GM19239 (cell line): ENCODE results near the gene SNRPD2.
A peak's percentile ranks its signal among the peaks of the same experiment; 100 is the strongest.

Experiments used
- DNase-seq: peaks from one replicate; pipeline ENCODE4 v3.0.0; 2011; ENCODE audit warnings: low spot score; ENCODE audit not compliant: insufficient read length
- FAIRE-seq: peaks from 2 replicates; lab custom pipeline; 2011; peaks lifted over from hg19 to GRCh38; lab: Jason Lieb, UNC

Gene SNRPD2

DNA sequence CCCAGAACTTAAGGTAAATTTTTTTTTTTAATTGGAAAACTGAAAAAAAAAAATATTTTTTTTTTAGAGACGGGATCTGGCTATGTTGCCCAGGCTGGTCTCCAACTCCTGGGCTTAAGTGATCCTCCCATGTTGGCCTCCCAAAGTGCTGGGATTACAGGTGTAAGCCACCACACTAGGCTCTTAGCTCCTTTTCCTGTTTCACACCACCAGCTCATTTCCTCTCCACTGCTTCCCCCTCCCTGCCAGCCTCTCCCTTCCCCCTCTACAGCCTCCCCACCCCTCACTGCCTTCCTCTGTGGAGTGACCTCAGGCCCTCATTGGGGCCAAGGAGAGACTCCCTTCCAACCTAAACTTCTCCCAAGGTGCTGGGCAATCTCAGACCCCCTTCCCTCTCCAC, 28.0 kb downstream of the SNRPD2 start:
- FAIRE-seq, result no peak
- no peak for DNase-seq

DNA sequence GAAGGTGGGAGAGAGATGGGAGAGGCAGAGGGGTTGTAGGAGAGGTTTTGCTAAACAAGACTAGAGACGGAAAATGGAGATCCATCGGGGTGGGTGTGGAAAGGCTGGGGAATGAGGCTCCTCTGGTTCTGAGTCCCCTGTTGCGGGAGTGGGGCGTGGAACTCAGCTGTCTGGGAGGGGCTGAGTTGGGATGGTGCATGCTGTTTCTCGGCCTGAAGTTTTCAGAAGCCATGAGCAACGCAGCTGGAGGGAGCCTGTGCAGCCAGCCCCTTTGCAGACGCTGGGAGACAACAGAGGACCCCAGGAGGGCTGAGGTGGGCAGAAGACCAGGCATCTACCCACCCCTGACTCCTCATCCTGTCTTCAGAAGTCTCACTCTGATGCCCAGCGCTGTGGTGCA, 31.1 kb downstream of the SNRPD2 start:
- FAIRE-seq (no peak), DNase-seq (no peak)

DNA sequence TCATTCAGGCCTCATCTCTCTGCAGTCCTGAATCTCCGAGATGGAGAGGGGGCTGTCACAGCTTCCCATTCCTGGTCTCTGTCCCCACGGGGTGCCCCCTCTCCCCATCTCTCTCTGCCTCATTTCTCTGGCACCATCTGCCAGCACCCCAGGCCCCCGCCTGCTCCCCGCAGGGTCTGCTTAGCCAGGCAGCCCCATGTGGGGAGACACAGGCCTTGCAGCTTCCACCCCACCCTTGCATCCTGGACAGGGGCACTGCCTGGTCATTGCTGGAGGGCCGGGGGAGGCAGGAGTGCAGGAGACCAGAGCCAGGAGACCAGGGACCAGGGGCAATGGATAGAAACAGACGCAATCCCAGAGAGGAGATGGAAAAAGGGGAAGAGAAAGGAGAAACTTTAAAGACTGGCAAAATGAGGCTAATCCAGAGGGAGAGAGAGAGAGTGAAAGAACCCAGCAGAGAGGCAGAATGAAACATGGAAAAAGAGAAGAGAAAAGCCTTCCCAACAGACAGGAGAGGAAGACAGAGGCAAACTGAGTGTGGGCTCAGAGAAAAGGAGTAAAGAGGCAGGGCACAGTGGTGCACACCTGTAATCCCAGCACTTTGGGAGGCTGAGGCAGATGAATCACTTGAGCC, 32.5 kb downstream of the SNRPD2 start:
- FAIRE-seq (no peak), DNase-seq (no peak)

DNA sequence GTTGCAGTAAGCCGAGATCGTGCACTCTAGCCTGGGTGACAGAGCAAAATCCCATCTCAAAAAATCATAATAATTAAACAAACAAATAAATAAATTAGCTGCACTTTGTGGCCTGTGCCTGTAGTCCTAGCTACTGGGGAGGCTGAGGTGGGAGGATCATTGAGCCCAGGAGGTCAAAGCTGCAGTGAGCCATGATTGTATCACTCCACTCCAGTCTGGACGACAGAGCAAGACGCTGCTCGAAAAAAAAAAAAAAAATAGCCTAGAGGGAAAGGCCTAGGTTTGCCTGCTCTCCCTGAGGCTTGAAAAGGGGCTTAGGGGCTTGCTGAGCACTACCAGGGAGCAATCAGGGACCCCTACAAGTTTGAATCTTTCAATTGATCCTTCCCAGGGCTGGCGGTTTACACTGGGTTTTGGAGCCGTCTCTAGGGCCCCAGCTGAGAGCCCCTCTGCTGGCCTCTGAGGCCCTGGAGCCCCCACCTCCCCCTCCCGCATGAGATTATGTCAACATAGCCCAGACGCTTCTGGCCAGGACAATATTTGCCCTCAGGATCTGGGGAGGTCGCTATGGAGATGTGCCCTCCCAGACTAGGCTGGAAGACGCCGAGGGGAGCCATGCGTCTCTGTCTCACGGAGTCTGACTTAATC, 34.1 kb downstream of the SNRPD2 start:
- FAIRE-seq, result no peak
- no peak for DNase-seq

DNA sequence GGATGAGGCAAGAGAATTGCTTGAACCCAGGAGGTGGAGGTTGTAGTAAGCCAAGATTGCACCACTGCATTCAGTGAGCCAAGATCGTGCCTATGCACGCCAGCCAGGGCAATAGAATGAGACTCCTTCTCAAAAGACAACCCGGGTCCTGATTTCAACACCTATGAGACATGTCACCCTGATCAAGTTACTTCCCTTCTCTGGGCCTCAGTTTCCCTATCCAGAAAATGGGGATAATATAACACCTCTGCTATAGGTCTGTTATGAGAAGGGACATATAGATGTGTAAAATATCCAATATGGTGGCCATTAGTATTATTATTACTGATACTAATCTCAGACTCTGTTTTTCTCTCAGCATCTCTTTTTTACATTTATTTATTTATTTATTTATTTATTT, 36.7 kb downstream of the SNRPD2 start:
- FAIRE-seq (no peak), DNase-seq (no peak)

DNA sequence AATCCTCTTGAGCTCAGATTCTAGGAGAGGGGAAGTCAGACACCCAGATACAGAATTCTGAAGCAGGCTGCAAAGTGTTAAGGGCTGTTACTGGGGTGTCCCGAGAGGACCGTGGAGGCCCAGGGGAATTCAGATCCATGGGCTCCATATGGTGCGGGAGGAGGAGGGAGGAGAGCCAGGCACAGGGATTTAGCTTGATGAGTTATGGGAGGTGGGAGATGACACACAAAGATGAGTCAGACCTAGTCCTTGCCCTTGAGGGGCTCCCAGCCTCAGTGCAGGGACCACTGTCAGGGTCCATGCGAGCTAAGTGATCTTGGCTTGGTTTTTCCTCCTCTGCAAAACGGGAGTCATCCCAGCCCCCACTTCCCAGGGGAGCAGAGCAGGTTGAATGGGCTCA, 38.1 kb downstream of the SNRPD2 start:
- DNase-seq (no peak), FAIRE-seq (no peak)

DNA sequence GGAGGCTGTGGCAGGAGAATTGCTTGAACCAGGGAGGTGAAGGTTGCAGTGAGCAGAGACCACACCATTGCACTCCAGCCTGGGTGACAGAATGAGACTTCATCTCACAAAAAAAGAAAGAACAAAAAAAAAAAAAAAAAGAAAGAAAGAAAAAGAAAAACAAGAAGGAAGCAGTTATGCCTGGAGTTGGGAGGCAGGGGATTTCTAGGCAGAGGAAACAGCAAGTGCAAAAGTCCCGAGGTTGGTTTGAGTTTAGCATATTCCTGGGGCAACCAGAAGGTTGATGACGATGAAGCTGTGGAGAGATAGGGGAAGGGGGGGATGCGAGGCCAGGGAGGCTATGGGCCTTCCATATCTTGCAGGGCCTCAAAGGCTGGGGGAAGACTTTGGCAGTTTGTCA, 41.0 kb downstream of the SNRPD2 start:
- no peak for FAIRE-seq
- DNase-seq, result no peak

DNA sequence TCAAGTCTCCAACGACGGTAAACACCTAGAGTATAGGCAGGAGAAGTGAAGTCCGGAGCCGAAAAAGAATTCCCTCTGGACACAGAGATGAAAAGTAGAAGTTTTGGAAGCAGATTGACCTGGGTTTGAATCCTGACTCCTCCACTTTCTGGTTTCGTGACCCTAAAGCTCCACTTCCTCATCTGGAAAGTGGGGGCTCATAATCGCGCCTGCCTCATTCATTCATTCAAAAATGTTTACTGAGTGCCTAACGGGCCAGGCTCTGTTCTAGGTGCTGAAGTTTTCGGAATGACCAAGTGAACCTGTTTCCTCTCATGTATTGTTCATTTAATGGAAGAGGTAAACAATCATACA, 45.4 kb downstream of the SNRPD2 start:
- FAIRE-seq (no peak), DNase-seq (no peak)

DNA sequence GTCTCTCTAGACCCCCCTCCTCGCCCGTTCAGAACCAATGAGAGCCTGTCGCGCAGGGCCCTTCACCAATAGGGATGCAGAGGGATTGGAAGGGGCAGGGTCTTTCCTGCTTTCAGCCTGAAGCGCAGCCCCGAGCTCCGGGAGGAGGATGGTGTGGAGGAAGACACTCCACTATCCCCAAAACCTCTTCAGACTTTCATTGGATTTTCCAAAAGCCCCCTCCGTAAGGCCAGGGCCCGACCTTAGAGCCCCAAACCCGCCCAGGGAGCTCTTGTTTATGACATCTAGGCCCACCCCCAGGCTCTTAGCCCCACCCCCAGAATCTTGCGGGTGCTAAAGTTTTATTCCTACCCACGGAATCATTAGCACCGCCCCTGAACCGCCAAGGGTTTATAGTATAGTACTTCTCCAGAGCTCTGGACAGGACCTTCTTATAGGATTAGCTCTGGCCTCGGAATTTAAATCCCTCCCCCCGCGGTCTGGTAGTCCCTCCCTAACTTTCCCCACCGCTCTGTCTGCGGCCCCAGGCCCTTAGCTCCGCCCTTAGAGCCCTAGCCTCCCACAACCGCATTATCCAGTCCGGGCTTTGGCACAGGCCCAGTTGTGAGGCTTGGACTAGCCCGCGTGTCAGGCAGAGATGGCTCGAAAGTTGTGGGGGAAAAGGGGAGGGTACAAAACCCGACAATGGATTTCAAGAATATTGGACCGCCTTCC, 46.0 kb downstream of the SNRPD2 start:
- DNase-seq (peak; percentile 93), FAIRE-seq (peak; percentile 91)

DNA sequence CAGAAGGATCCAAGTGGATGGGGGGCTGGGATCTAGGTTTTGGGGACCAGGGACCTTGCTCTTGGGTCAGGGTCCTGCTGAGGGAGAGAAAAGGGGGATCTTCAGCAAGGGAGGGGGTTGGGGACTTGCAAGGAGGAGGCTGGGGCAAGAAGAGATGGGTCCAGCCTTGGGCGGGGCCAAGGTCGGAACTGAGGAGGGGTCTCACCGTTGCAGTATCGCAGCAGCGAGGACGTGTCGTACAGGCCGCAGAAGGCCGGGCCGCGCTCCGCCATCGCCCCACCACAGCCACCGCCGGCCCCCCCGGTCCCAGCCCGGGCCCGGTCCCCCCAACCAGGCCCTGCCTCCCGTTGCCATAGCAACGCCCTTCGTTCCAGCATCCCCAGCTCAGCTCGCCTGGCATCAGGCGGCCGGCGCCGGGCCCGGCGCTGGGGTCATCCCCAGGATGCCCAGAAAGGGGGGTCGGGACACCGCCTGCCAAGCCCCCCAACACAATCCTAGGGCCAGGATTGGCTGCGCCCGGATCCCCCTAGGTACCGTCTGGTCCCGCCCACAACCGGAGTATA, 46.6 kb downstream of the SNRPD2 start:
- DNase-seq (no peak), FAIRE-seq (no peak)

DNA sequence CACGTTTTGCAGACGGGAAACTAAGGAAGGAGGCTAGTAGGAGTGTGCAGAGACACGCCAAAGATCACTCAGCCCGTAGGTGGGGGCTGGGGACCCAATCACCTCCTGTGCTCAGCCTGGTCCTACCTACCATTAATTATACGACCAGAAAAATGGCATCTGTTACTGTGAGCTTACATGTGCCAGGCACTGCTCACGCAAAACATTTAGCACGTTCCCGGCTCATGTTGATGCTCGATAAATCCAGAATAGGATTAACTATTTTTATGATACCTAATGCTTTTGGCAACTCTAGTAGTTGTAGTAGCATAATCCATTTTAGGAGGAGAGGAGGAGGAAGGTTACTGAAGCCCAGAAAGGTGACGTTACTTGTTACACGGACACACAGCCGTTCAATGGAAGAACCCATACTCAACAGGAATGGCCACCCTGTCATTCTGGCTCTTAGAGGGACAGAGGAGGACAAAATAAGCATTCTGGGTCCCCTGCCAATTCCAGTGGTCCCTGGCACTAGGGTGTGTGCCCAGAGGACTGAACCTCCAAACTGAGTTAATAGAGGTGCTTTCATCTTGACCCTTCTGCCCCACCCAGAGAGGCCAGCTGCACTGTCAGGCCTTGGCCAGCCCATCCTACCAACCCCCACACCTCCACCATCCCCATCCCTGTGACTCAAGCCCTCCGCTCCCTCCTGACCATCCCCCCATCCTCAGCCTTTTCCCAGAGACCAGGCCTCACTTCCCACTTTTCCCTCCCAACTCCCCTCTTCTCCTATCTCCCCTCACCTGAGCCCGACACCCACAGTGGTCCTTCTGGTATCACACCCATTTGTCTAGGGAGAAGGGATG, 47.6 kb downstream of the SNRPD2 start:
- no peak for FAIRE-seq
- DNase-seq, result no peak

DNA sequence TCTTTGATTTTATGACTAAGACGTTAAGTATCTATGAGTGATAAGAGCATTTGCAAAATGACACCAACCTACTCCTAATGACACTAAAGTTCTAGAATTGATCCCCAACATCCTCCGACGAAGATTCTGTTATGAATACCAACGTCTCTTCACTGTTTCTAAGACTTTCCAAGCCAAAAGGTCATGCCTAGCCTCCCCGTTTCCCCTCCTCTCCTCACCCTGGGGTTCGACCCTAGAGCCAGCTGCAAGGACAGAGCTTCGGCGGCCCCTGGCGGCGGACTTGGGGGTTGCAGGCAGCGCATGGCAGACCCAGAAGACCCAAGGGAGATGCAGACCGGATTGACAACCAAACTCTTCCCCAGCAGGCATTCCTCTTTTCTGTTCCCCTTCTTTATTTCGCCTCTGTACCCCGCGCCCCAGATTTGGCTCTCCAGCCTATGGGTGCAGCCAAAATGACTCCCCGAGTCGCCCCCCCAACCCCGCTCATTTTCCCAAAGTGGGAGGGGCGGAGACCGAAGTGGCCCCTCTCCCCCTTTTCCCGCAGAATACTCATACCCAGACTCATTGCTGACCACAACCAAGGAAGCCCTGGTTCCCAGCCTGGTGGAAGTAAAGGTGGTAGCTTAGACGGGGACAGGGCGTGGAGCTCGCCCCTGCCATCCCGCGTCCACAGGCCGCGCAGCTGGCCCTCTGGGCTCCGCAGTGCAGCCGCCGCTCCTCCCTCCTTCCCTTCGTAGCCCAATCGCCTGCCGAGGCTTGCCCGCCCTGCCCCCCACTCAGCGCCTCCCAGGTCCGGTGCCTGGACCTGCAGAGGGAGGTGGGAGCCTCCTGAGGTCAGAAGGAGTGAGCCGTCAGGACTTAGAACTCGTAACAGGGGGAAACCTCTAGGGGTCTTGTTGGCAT, 48.5 kb downstream of the SNRPD2 start:
- FAIRE-seq (peak; percentile 89), DNase-seq (peak; percentile 88)

DNA sequence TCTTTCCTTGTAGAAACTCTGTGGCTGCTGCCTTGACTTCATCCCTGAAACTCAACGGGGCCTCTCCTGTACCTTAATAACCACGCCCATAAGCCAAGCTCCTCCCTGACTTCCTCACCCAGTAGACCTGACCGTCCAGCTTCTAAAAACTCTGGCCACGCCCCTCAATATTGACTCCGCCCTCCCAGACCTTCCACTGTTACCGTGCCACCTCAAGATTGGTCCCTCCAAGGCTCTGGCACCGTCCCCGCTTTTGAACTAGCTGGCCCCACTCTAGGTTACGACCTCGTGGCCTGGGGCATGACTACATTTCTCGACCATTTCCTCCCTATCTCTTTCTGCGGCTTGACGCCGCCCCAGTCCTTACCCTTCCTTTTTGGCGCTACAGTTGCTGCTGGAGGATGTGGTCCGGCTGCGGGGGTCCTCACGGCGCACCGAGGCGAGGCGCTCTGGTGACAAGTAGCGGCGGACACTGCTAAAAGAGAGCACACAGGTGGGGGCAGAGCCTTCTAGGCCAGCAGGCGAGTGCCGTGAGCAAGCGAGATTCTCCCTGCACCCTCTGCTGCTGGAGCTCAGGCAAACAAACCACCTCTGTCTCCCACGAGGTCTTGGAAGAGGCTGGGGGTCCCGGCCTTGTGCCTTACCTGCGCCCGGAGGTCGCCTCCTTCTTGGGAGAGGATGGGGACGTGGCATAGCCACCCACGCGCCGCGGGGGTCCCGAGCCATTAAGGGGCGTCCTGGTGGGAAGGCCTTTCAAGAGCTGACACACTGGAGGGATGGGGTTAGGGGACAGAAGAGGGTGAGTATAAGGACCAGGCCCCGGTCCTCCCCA, 50.3 kb downstream of the SNRPD2 start:
- FAIRE-seq (peak; percentile 97), DNase-seq (peak; percentile 94)

DNA sequence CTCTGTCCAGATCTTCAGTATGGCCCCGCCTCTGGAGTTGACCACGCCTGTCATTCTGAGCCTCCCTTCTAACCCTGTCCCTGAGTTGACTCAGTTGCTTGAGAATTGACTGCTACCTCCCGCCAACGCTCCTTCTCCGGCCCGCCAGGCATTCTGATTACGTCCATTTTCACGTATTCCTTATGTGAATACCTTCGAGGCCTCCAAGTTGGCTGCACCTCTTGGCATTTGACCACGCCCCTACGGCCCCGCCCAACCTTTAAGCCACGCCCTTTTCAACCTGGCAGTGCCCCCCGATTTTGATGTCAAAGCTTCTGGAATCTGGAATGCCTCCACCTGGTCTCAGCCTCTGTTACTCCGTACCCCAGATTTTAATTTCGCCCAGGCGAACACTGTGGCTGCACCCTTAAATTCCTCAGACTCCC, 50.9 kb downstream of the SNRPD2 start:
- no peak for FAIRE-seq
- DNase-seq, result no peak

DNA sequence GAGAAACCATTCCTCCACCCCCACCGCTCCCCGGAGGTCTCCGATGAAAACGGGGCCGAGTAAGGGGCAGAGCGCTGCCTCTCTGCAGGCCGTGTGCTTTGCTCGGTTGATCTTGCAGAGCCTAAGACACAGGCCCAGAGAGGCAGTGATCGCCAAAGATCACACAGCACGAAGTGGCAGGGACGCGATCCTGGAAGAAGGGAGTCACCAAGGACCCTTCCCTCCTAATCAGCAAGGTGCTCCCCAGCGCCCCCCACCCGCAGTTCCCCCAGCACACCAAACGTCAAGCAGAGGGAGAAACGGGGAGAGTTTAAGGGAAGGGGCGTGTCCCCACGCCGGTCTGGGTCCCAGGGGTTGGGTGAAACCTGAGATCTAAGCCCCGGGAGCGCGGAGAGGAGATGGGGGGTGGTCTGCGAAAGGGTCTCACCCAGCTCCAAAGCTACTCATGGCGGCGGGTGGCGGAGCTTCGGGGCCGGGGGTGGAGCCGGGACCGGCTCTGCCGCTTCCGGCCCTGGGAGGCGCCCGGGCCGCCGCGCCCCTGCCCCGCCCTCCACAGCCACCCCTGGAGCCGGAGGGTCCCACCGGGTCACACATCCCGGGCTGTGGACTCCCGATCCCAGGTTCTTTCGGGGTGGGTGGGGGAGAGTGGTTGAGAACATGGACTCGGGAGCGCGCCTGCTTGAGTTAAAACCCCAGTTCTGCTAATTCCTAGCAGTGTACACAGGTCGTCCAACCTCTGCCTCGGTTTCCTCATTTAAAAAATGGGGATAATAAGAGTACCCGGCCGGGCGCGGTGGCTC, 52.6 kb downstream of the SNRPD2 start, which contains the start of gene EML2:
EML2 (minus strand) TSS at position 468 of the 800 bp plus-strand sequence; CDS start at position 447, 21 bp downstream.
- FAIRE-seq (peak; percentile 51), DNase-seq (no peak)

DNA sequence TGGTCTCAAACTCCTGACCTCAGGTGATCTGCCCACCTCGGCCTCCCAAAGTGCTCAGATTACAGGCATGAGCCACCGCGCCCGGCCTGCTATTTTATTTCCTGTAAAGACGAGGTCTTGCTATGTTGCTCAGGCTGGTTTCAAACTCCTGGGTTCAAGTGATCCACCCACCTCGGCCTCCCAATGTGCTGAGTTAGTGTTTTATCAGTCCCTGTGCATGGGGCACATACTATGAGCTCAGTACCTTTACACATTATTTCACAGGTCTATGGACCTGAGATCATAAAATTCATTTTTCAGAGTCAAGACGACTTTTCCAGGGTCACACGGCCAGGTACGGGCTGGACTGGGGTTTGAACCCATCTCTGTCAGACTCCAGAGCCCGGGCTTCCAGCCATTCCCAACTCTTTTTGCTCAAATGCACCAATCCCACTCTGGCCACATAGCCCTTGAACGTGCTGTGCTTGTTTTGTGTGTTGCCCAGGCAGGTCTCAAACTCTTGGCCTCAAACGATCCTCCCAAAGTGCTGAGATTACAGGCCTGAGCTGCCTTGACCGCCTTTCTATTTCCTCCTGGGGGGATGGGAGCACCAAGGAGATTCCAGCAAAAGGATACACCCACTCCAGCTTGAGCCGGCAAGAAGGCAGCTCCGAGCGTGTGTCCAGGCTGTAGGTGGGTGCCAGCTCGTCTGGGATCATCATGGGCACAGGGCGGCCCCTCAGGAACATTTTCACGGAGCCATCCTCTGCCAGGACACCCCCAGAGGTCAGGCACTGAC, 53.7 kb downstream of the SNRPD2 start:
- no peak for DNase-seq

More for the DNA sequence above, 53.7 kb downstream of the SNRPD2 start:
- FAIRE-seq, result no peak
